Natural killer cell (primary cell): ENCODE data around the gene CXCL1. TPM values are rescaled to one million over a fixed set of nuclear protein-coding genes. Genes with fewer than 3 reads are reported as not detected.

ENCODE experiments used
- ATAC-seq, 3 donors: fragments of 150-1000 bp in 2 of 3; fragments of 200-7000 bp in 1 of 3; cut with Tn5 transposase; 1 replicate in 1 of 3; 2 replicates in 2 of 3; pipeline ENCODE4 v1.10.0; 2021; ENCODE audit warnings: mild to moderate bottlenecking in 2 of 3, moderate library complexity in 2 of 3
- DNase-seq, 2 donors: peaks; one replicate each; pipeline versions ENCODE4 v3.0.0 to v3.0.0-alpha.2; 2013 to 2021; ENCODE audit warnings: mixed read lengths in 1 of 2
- H3K27ac ChIP-seq: one replicate; pipeline ENCODE4 v1.5.1; 2013; ENCODE audit warnings: mild to moderate bottlenecking, low read length
- H3K27me3 ChIP-seq: one replicate; pipeline ENCODE4 v1.6.1; 2013; ENCODE audit warnings: low read length; ENCODE audit not compliant: control insufficient read depth, insufficient read depth
- H3K36me3 ChIP-seq: one replicate; pipeline ENCODE4 v1.6.1; 2013; ENCODE audit warnings: low read length; ENCODE audit not compliant: control insufficient read depth, insufficient read depth
- H3K4me1 ChIP-seq: one replicate; pipeline ENCODE4 v1.6.1; 2013; ENCODE audit warnings: low read length; ENCODE audit not compliant: control insufficient read depth, insufficient read depth
- H3K4me3 ChIP-seq: one replicate; pipeline ENCODE4 v1.5.1; 2013; ENCODE audit warnings: low read length
- H3K9me3 ChIP-seq: one replicate; pipeline ENCODE4 v1.6.1; 2013; ENCODE audit warnings: low read length; ENCODE audit not compliant: control insufficient read depth, insufficient read depth
- H3K27ac Mint-ChIP-seq, 2 donors: one replicate each; pipeline ENCODE4 v1.8.0; 2022; ENCODE audit warnings: mild to moderate bottlenecking in 2 of 2, mixed read lengths in 2 of 2, moderate library complexity in 1 of 2
- H3K27me3 Mint-ChIP-seq, 2 donors: one replicate each; pipeline ENCODE4 v1.8.0; 2022; ENCODE audit warnings: low read depth in 2 of 2, mixed read lengths in 2 of 2
- H3K36me3 Mint-ChIP-seq: one replicate; pipeline ENCODE4 v1.8.0; 2022; ENCODE audit warnings: mixed read lengths
- H3K4me1 Mint-ChIP-seq, 2 donors: one replicate each; pipeline ENCODE4 v1.8.0; 2022; ENCODE audit warnings: mixed read lengths in 2 of 2
- H3K4me3 Mint-ChIP-seq: one replicate; pipeline ENCODE4 v1.8.0; 2022; ENCODE audit warnings: mild to moderate bottlenecking, moderate library complexity, mixed read lengths
- H3K9me3 Mint-ChIP-seq, 2 donors: one replicate each; pipeline ENCODE4 v1.8.0; 2022; ENCODE audit warnings: mixed read lengths in 2 of 2
- CTCF ChIP-seq: fragments of 200-600 bp; IDR thresholded peaks from one replicate; pipeline ENCODE4 v1.8.0; 2022; ENCODE audit warnings: antibody characterized with exemption
- WGBS: methylation state at CpG from one replicate; pipeline ENCODE4 v1.1.7; 2013; ENCODE audit warnings: missing lambda C conversion rate; ENCODE audit not compliant: insufficient coverage; 5-methylcytosine and 5-hydroxymethylcytosine counted together
- intact Hi-C: fragments of 100-400 bp; cut with micrococcal nuclease; formaldehyde crosslinking; loops from one replicate; pipeline ENCODE4 v1.14.2; 2022
- total RNA-seq, 4 donors: library from RNA; stranded (reverse); fragments of 120-200 nt in 1 of 4; gene quantifications; one replicate each; pipeline versions ENCODE4 v1.2.3 to v1.2.4, GENCODE V29; 2013 to 2022

The CXCL1 gene
- total RNA-seq, 3 donors from 2014 or later (not counting 1 experiment from before 2014, with no cell fraction given): 3.4 TPM; not detected in 2

DNA sequence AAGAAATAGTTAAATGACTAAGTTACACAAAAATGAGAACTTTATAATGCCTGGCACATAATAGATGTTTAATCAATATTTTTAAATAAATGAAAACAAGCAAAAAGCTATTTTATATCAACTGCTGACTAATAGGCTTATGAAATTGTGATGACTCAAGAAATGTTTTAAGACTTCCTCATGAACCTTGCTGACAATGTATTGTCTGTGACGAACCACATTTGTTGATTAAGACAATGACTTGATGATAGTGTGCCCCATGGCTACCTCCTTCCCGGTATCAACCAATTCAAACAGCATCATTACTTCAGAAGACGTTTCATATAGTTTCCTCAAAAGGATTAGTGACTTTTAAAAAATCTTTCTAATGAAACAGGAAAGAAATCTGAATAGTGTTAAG lies 24.8 kb upstream of the CXCL1 start:
- ATAC-seq (peak in 1 of 3 donors; percentile 44), DNase-seq (no peak)
- H3K4me3 ChIP-seq: no peak overlapping the region
- Mint-ChIP-seq H3K27ac (no peak overlapping the region), H3K4me3 (no peak overlapping the region), H3K9me3 (peaks cover 0 to 2% of the 10 kb centered on the region in 2 donors), H3K4me1 (no peaks in the 10 kb centered on the region), H3K27me3 (no peaks in the 10 kb centered on the region), H3K36me3 (no peaks in the 10 kb centered on the region)
- 77% methylated on average over 2 of the region's 3 CpGs for WGBS
- H3K36me3 ChIP-seq: no peaks in the 10 kb centered on the region
- H3K9me3 ChIP-seq: no peaks in the 10 kb centered on the region
- H3K4me1 ChIP-seq: no peaks in the 10 kb centered on the region
- intact Hi-C loops: no loop called here
- H3K27me3 ChIP-seq: no peaks in the 10 kb centered on the region
- H3K27ac ChIP-seq: no peak overlapping the region
- no peak for TF ChIP-seq CTCF

DNA sequence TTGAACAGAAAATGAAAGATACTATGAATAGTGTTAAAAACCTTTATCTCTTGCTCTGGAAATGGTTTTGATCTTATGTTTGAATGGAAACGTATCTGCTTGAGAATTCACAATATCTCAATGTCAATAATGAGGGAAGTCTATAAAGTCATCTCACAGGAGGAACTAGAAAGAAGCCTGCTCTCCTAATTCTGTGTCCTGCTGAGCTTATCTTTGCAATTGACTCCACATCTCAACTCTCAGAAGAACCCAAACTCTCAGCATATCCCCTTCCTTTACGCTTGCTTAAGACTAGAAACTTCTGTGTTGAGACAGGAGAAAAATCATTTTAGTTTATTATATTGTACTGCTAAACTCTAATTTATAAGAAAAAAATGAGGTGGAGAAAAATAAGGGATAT lies 24.4 kb upstream of the CXCL1 start:
- no peaks in the 10 kb centered on the region for H3K36me3 Mint-ChIP-seq
- Histone ChIP-seq H3K27ac (no peak overlapping the region), H3K4me1 (no peaks in the 10 kb centered on the region), H3K4me3 (no peak overlapping the region), H3K36me3 (no peaks in the 10 kb centered on the region), H3K27me3 (no peaks in the 10 kb centered on the region), H3K9me3 (no peaks in the 10 kb centered on the region)
- intact Hi-C loops: no loop called here
- H3K27ac Mint-ChIP-seq: no peak overlapping the region
- ATAC-seq (no peak), DNase-seq (no peak)
- no peaks in the 10 kb centered on the region for H3K27me3 Mint-ChIP-seq
- H3K9me3 Mint-ChIP-seq: peaks cover 0 to 2% of the 10 kb centered on the region in 2 donors
- no peak for TF ChIP-seq CTCF
- no peaks in the 10 kb centered on the region for H3K4me1 Mint-ChIP-seq
- no CpG with 5 or more reads among the region's 2 CpGs for WGBS
- no peak overlapping the region for H3K4me3 Mint-ChIP-seq

DNA sequence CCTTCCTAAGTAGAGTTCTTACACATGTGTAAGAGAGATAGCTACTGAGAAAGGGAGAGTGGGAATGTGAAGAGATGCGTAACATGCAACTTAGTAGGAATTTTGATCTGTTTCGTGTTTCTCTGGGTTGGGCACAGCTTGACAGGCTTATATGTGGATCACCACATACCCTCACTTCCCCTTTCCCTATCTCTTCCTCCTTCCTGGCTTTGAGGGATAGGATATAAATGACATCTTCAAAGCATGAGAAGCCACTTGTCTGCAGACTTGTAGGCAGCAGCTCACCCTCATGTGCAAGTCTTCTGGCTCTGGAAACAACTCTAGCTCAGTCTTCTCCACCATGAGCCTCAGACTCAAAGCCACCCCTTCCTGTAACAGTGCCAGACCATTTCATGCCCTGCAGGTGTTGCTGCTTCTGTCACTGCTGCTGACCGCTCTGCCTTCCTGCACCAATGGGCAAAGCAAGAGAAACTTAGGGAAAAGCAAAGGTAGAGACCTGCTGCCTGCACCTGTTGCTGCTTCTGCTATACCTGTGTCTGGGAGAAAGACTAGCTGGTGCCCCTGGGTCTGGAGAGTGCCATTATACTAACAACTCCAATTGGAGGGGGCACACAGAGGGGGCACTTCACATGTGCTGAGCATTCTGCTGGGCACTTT lies 21.5 kb upstream of the CXCL1 start:
- Histone ChIP-seq H3K4me3 (no peak overlapping the region), H3K36me3 (no peaks in the 10 kb centered on the region), H3K27me3 (no peaks in the 10 kb centered on the region), H3K4me1 (no peaks in the 10 kb centered on the region), H3K27ac (no peak overlapping the region), H3K9me3 (no peaks in the 10 kb centered on the region)
- DNase-seq (no peak), ATAC-seq (no peak)
- Mint-ChIP-seq H3K4me1 (no peaks in the 10 kb centered on the region), H3K9me3 (peaks cover 0 to 3% of the 10 kb centered on the region in 2 donors), H3K27me3 (no peaks in the 10 kb centered on the region), H3K4me3 (no peak overlapping the region), H3K36me3 (no peaks in the 10 kb centered on the region), H3K27ac (no peak overlapping the region)
- intact Hi-C loops: no loop called here
- WGBS: 81% methylated on average over 1 of the region's 3 CpGs
- TF ChIP-seq CTCF: no peak
